Measurements from ENCODE around the gene THOC7.

The THOC7 gene

GRCh38 chr3:63872135-63872924 lies 8.7 kb upstream of the THOC7 start:
- Histone ChIP-seq H3K27me3 (ENCODE audit: insufficient read depth, low read length, poor library complexity, severe bottlenecking) (no peaks in the 10 kb centered on the region), H3K9ac (ENCODE audit: low read depth, low read length, poor library complexity, severe bottlenecking) (no peak overlapping the region), H3K4me2 (ENCODE audit: low read depth, low read length, poor library complexity, severe bottlenecking) (no peak overlapping the region), H3K9me3 (ENCODE audit: insufficient read depth, low read depth, low read length) (no peaks in the 10 kb centered on the region), H4K20me1 (ENCODE audit: insufficient read depth, low read length, poor library complexity, severe bottlenecking) (peaks cover 72% of the 10 kb centered on the region), H3F3A (ENCODE audit: low read depth) (no peaks in the 10 kb centered on the region), H3K4me3 (ENCODE audit: low read length, poor library complexity, severe bottlenecking) (no peak overlapping the region), H3K9me2 (replicated peaks; ENCODE audit: low read depth, low read length) (no peaks in the 10 kb centered on the region), H3K79me2 (ENCODE audit: insufficient read depth, low read length) (peaks cover 98% of the 10 kb centered on the region), H3K4me1 (ENCODE audit: insufficient read depth, low read length, poor library complexity, severe bottlenecking) (peaks cover 61% of the 10 kb centered on the region), H3K36me3 (ENCODE audit: insufficient read depth, low read length) (no peaks in the 10 kb centered on the region), H2AFZ (ENCODE audit: low read length) (no peak overlapping the region)
- TF ChIP-seq EZH2phosphoT487 (IDR thresholded peaks at IDR 0.05; ENCODE audit: borderline replicate concordance) = no peak

GRCh38 chr3:63870615-63871005 lies 7.0 kb upstream of the THOC7 start:
- peaks cover 97% of the 10 kb centered on the region for H3K79me2 ChIP-seq (ENCODE audit: insufficient read depth, low read length)
- H3F3A ChIP-seq (ENCODE audit: low read depth) = no peaks in the 10 kb centered on the region
- no peak overlapping the region for H3K4me3 ChIP-seq (ENCODE audit: low read length, poor library complexity, severe bottlenecking)
- no peak for TF ChIP-seq CTCF (conservative IDR thresholded peaks at IDR 0.05; ENCODE audit: low read length)
- no peak for TF ChIP-seq EZH2phosphoT487 (IDR thresholded peaks at IDR 0.05; ENCODE audit: borderline replicate concordance)
- no peak overlapping the region for H2AFZ ChIP-seq (ENCODE audit: low read length)
- peak overlapping the region; percentile 91 for H3K4me2 ChIP-seq (ENCODE audit: low read depth, low read length, poor library complexity, severe bottlenecking)
- H3K9ac ChIP-seq (ENCODE audit: low read depth, low read length, poor library complexity, severe bottlenecking) = no peak overlapping the region
- no peaks in the 10 kb centered on the region for H3K9me2 ChIP-seq (replicated peaks; ENCODE audit: low read depth, low read length)
- H3K27me3 ChIP-seq (ENCODE audit: insufficient read depth, low read length, poor library complexity, severe bottlenecking) = no peaks in the 10 kb centered on the region
- no peaks in the 10 kb centered on the region for H3K36me3 ChIP-seq (ENCODE audit: insufficient read depth, low read length)
- no peaks in the 10 kb centered on the region for H3K9me3 ChIP-seq (ENCODE audit: insufficient read depth, low read depth, low read length)
- H4K20me1 ChIP-seq (ENCODE audit: insufficient read depth, low read length, poor library complexity, severe bottlenecking) = peaks cover 70% of the 10 kb centered on the region
- peaks cover 59% of the 10 kb centered on the region for H3K4me1 ChIP-seq (ENCODE audit: insufficient read depth, low read length, poor library complexity, severe bottlenecking)

GRCh38 chr3:63869940-63870614 lies 6.5 kb upstream of the THOC7 start:
- H4K20me1 ChIP-seq (ENCODE audit: insufficient read depth, low read length, poor library complexity, severe bottlenecking) = peaks cover 71% of the 10 kb centered on the region
- no peaks in the 10 kb centered on the region for H3K9me3 ChIP-seq (ENCODE audit: insufficient read depth, low read depth, low read length)
- peaks cover 59% of the 10 kb centered on the region for H3K4me1 ChIP-seq (ENCODE audit: insufficient read depth, low read length, poor library complexity, severe bottlenecking)
- H3K9ac ChIP-seq (ENCODE audit: low read depth, low read length, poor library complexity, severe bottlenecking) = no peak overlapping the region
- H3K36me3 ChIP-seq (ENCODE audit: insufficient read depth, low read length) = no peaks in the 10 kb centered on the region
- peaks cover 96% of the 10 kb centered on the region for H3K79me2 ChIP-seq (ENCODE audit: insufficient read depth, low read length)
- peak overlapping the region; percentile 91 for H3K4me2 ChIP-seq (ENCODE audit: low read depth, low read length, poor library complexity, severe bottlenecking)
- H2AFZ ChIP-seq (ENCODE audit: low read length) = no peak overlapping the region
- no peak overlapping the region for H3K4me3 ChIP-seq (ENCODE audit: low read length, poor library complexity, severe bottlenecking)
- H3F3A ChIP-seq (ENCODE audit: low read depth) = no peaks in the 10 kb centered on the region
- H3K27me3 ChIP-seq (ENCODE audit: insufficient read depth, low read length, poor library complexity, severe bottlenecking) = no peaks in the 10 kb centered on the region
- no peaks in the 10 kb centered on the region for H3K9me2 ChIP-seq (replicated peaks; ENCODE audit: low read depth, low read length)
- TF ChIP-seq EZH2phosphoT487 (IDR thresholded peaks at IDR 0.05; ENCODE audit: borderline replicate concordance) (no peak), CTCF (conservative IDR thresholded peaks at IDR 0.05; ENCODE audit: low read length) (no peak)

Measured in Loucy (cell line).